KOPT-K1 (cell line): ENCODE results near the gene EMP1.

Source experiments
- H3K27ac ChIP-seq: fragments of 200-600 bp; sonication (generic); 2 replicates; pipeline ENCODE4 v1.5.1; 2016; ENCODE audit warnings: antibody characterized with exemption, mild to moderate bottlenecking, low read depth, low read length; ENCODE audit not compliant: poor library complexity, severe bottlenecking
- H3K36me3 ChIP-seq: fragments of 200-600 bp; sonication (generic); 2 replicates; pipeline ENCODE4 v1.5.1; 2017; ENCODE audit warnings: antibody characterized with exemption, mild to moderate bottlenecking, low read length, moderate library complexity; ENCODE audit not compliant: insufficient read depth
- H3K9me3 ChIP-seq: fragments of 200-600 bp; sonication (generic); 2 replicates; pipeline ENCODE4 v1.5.1; 2017; ENCODE audit warnings: antibody characterized with exemption, low read length, mild to moderate bottlenecking; ENCODE audit not compliant: insufficient read depth, poor library complexity, severe bottlenecking

Gene EMP1

GRCh38 chr12:13198876-13199275, 2.4 kb downstream of the EMP1 start:
- Histone ChIP-seq H3K9me3 (no peaks in the 10 kb centered on the region), H3K27ac (no peak overlapping the region), H3K36me3 (no peaks in the 10 kb centered on the region)

- H3K9me3 ChIP-seq = no peaks in the 10 kb centered on the region
- H3K36me3 ChIP-seq = no peaks in the 10 kb centered on the region
- H3K27ac ChIP-seq = no peak overlapping the region
Observed at GRCh38 chr12:13199592-13199991, 3.1 kb downstream of the EMP1 start.

- H3K9me3 ChIP-seq = no peaks in the 10 kb centered on the region
- H3K27ac ChIP-seq = no peak overlapping the region
Observed at GRCh38 chr12:13200841-13201240, 4.3 kb downstream of the EMP1 start.

GRCh38 chr12:13203034-13203922, 6.8 kb downstream of the EMP1 start:
- Histone ChIP-seq H3K36me3 (no peaks in the 10 kb centered on the region), H3K27ac (no peak overlapping the region), H3K9me3 (no peaks in the 10 kb centered on the region)

More at GRCh38 chr12:13200841-13201240, 4.3 kb downstream of the EMP1 start:
- H3K36me3 ChIP-seq = no peaks in the 10 kb centered on the region

- H3K36me3 ChIP-seq = no peaks in the 10 kb centered on the region
- H3K27ac ChIP-seq = no peak overlapping the region
- no peaks in the 10 kb centered on the region for H3K9me3 ChIP-seq
Observed at GRCh38 chr12:13204428-13204827, 7.9 kb downstream of the EMP1 start.

GRCh38 chr12:13205809-13206559, 9.5 kb downstream of the EMP1 start:
- Histone ChIP-seq H3K9me3 (no peaks in the 10 kb centered on the region), H3K27ac (no peak overlapping the region), H3K36me3 (no peaks in the 10 kb centered on the region)

- Histone ChIP-seq H3K9me3 (no peaks in the 10 kb centered on the region), H3K27ac (no peak overlapping the region), H3K36me3 (no peaks in the 10 kb centered on the region)
Observed at GRCh38 chr12:13206560-13206897, 10.0 kb downstream of the EMP1 start.

- Histone ChIP-seq H3K36me3 (no peaks in the 10 kb centered on the region), H3K9me3 (no peaks in the 10 kb centered on the region), H3K27ac (no peak overlapping the region)
Observed at GRCh38 chr12:13208533-13209435, 12.3 kb downstream of the EMP1 start.

- H3K36me3 ChIP-seq = no peaks in the 10 kb centered on the region
- H3K27ac ChIP-seq = no peak overlapping the region
- no peaks in the 10 kb centered on the region for H3K9me3 ChIP-seq
Observed at GRCh38 chr12:13209436-13210235, 13.1 kb downstream of the EMP1 start.

GRCh38 chr12:13210236-13211190, 14.0 kb downstream of the EMP1 start:
- no peaks in the 10 kb centered on the region for H3K36me3 ChIP-seq
- no peaks in the 10 kb centered on the region for H3K9me3 ChIP-seq
- no peak overlapping the region for H3K27ac ChIP-seq

GRCh38 chr12:13211191-13211858, 14.8 kb downstream of the EMP1 start:
- Histone ChIP-seq H3K36me3 (no peaks in the 10 kb centered on the region), H3K9me3 (no peaks in the 10 kb centered on the region), H3K27ac (no peak overlapping the region)

GRCh38 chr12:13211859-13212664, 15.5 kb downstream of the EMP1 start:
- no peak overlapping the region for H3K27ac ChIP-seq
- no peaks in the 10 kb centered on the region for H3K9me3 ChIP-seq
- no peaks in the 10 kb centered on the region for H3K36me3 ChIP-seq
